Measurements from ENCODE around the gene GTF2IRD1.
A peak's percentile ranks its signal among the peaks of the same experiment; 100 is the strongest.
"Not testable (repeated sequence)": the region's sequence is repeated elsewhere in the genome, so short reads cannot be mapped to it uniquely, and the experiment has no call there.

GTF2IRD1 gene

DNA sequence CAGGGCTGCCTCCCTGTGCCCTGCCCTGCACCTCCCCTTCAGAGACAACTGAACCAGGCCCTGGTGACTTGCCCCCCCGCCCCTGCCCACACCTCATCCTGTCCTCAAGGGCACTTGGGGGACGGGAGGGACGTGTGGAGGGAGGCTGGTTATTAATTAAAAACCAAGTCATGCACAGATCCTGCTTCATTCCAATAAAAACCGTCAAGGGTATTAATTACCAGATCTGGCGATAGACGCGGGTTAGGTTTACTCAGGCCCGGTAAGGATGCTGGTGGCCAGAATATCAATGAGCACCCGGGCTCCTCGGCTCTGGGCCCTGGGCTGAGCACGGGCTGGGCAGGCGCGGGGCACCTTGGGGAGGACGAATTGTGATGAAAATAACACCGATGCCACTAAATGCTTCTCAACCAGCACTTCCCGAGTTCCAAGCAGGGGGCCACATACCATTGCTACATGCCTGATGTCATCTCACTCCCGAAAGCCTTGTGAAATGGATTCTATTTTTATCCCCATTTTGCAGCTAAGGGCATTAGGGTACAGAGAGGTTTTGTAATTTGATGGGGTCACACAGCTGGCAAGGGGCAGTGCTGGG lies 24.5 kb upstream of the GTF2IRD1 start:
- no peak for DNase-seq (ENCODE audit: low read depth)

GRCh38 chr7:74430409-74430808 lies 23.3 kb upstream of the GTF2IRD1 start:
- not testable (repeated sequence) for DNase-seq (ENCODE audit: low read depth)

DNA sequence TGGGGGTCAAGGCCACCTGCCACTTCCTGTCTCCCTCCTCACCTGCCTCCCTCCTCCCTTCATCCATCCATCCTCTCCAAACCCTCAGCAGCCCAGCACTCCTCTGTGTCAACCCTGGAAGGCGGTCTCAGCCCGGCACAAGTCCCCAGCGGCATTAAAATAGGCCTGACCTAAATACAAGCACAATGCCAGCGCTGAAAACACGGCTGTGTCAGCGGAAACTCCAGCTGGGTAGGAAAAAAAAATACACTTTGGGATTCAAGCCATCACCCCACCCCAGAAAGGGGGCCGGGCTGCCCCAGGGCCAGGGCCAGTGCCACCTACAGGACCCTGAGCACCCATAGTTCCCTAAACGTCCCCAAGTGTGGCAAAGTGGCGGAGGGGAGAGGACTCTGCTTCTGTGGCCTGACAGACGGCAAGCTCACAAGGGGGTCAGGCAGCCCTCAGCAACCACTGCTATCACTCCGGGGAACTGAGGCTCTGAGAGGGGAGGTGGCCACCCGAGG lies 22.7 kb upstream of the GTF2IRD1 start:
- no peak for DNase-seq (ENCODE audit: low read depth)

GRCh38 chr7:74437291-74437571 lies 16.5 kb upstream of the GTF2IRD1 start:
- not testable (repeated sequence) for DNase-seq (ENCODE audit: low read depth)

- no peak for DNase-seq (ENCODE audit: low read depth)
Measured at GRCh38 chr7:74438327-74438726, 15.4 kb upstream of the GTF2IRD1 start.

GRCh38 chr7:74439541-74439940 lies 14.2 kb upstream of the GTF2IRD1 start:
- no peak for DNase-seq (ENCODE audit: low read depth)

GRCh38 chr7:74440143-74440542 lies 13.6 kb upstream of the GTF2IRD1 start:
- DNase-seq (ENCODE audit: low read depth), result not testable (repeated sequence)

DNA sequence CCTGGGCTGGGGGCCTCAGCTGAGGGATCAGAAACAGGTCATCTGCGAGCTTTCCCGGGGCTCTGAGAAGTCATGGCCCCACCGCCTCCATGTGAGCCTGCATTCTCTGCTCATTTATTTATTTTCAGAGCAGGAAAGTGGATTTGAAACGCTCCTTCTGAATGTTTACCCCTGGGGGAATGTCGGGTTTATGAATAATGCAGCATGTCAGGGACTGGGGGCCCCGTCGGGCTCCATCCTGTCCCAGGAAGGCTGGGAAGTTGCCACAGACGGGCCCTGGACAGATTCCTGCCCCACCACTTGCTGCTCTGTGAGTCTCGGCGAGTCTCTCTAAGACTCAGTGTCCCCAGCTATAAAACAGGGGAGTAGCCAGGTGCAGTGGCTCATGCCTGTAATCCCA lies 11.9 kb upstream of the GTF2IRD1 start:
- DNase-seq (ENCODE audit: low read depth), result no peak

GRCh38 chr7:74443543-74444247 lies 10.0 kb upstream of the GTF2IRD1 start:
- DNase-seq (ENCODE audit: low read depth), result no peak

DNA sequence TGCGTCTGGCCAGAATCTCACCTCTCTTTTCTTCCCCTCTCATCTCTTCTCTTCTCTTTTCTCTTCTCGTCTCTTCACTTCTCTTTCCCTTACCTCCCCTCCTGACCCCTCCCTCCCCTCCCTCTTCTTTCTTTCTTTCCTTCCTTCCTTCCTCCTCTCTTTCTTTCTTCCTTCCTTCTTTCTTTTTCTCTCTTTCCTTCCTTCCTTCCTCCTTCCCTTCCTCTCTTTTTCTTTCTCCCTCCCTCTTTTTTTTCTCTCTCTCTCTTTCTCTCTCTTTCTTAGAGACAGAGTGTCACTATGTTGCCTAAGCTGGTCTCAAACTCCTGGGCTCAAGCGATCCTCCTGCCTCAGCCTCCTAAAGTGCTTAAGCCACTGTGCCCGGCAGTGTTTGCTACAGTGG lies 4.6 kb upstream of the GTF2IRD1 start:
- no peak for DNase-seq (ENCODE audit: low read depth)

GRCh38 chr7:74449809-74450397 lies 3.8 kb upstream of the GTF2IRD1 start:
- DNase-seq (ENCODE audit: low read depth), result peak; percentile 50

GRCh38 chr7:74452748-74453321 lies 871 bp upstream of the GTF2IRD1 start:
- DNase-seq (ENCODE audit: low read depth), result peak; percentile 4

- DNase-seq (ENCODE audit: low read depth), result peak; percentile 8
Measured at GRCh38 chr7:74454021-74454924, 567 bp downstream of the GTF2IRD1 start.

- no peak for DNase-seq (ENCODE audit: low read depth)
Measured at GRCh38 chr7:74454925-74455288, 1.2 kb downstream of the GTF2IRD1 start.

- no peak for DNase-seq (ENCODE audit: low read depth)
Measured at GRCh38 chr7:74455291-74455804, 1.6 kb downstream of the GTF2IRD1 start.

- DNase-seq (ENCODE audit: low read depth), result no peak
Measured at GRCh38 chr7:74455928-74456327, 2.2 kb downstream of the GTF2IRD1 start.

DNA sequence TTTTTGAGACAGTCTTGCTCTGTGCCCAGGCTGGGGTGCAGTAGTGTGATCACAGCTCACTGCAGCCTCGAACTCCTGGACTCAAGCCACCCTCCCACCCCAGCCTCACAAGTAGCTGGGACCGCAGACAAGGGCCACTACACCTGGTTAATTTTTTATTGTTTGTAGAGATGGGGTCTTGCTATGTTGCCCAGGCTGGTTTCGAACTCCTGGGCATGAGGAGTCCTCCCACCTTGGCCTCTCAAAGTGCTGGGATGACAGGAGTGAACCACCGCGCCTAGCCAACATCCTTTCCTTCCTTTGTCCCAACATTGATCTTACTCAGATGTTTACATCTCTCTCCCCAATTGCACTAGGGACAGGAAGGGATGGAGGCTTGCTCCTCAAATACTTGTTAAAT lies 3.3 kb downstream of the GTF2IRD1 start:
- no peak for DNase-seq (ENCODE audit: low read depth)

- DNase-seq (ENCODE audit: low read depth), result no peak
Measured at GRCh38 chr7:74461970-74462706, 8.4 kb downstream of the GTF2IRD1 start.

- no peak for DNase-seq (ENCODE audit: low read depth)
Measured at GRCh38 chr7:74462707-74463100, 9.0 kb downstream of the GTF2IRD1 start.

DNA sequence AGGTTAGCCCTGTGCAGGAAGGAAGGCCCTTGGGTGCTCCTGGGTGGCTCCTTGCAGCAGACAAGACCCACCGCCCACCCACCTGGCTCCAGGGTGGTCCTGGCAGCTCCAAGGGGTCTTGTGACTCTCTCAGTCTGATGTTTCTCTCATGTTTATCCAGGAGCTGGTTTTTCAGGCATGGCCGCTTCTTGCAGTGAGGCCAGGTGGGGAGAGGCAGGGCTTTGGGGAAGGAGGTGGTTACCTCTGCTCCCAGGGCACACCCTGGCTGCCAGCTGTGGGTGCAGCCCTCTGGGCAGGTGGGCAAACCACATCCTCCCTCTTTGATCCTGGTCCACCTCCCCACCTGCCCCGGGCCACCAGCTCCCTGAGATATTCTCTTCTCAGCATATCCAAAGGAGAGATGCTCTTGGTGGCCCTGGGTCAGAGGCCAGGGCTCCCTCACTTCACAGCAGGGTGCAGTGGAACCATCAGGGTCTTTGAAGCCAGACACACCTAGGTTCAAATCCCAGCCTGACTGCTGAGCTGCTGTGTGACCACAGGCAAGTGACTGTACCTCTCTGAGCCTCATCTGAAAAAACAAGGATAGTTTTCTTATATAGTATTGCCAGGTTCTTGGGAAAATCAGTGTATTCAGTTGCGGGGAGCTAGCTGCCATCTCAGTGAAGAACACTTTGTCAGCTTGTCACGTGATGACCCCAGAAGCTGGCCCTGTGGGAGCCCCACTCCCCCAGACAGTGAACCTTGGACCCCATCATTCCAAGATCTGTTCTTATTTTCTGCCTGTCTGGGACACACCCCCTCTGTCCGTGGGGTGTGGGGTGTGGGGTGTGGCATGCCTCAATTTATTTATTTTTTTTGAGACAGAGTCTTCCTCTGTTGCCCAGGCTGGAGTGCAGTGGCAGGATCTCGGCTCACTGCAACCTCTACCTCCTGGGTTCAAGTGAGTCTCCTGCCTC lies 11.5 kb downstream of the GTF2IRD1 start:
- no peak for DNase-seq (ENCODE audit: low read depth)

Data from stimulated activated CD4-positive, alpha-beta T cell treated with anti-CD3 and anti-CD28 coated beads, Interleukin-2, amount 100 ng/mL, for 4 hours (primary cell).